K562 (cell line): ENCODE measurements around the gene CKAP5. TPM values are rescaled to one million over a fixed set of nuclear protein-coding genes. Genes with fewer than 3 reads are reported as not detected.

Experiments
- ATAC-seq: fragments of 200-7000 bp; cut with Tn5 transposase; 3 replicates; pipeline ENCODE4 v1.9.1; 2020; ENCODE audit warnings: moderate library complexity
- BruUV-seq: library from RNA; stranded (reverse); fragments of 400-500 nt; replicated peaks from 2 replicates; lab custom pipeline; 2021; lab: Mats Ljungman, UMichigan
- CTCF ChIA-PET: fragments of 300-600 bp; formaldehyde crosslinking; extraction: SDS; loops from one replicate; lab custom pipeline; 2021; ENCODE audit warnings: low intra/inter-chr PET ratio; lab: Yijun Ruan, JAX
- POLR2A ChIA-PET: fragments of 300-600, 350-650 bp; sonication (Branson Sonifier 250); formaldehyde crosslinking; extraction: SDS; loops from one replicate; lab custom pipeline; 2021; ENCODE audit warnings: antibody characterized with exemption, inconsistent platforms; lab: Yijun Ruan, JAX
- DNase-seq, 4 experiments: peaks; one replicate each; pipeline versions ENCODE4 v3.0.0 to v3.0.0-alpha.2; 2011 to 2018; ENCODE audit warnings: low spot score in 3 of 4, mixed read lengths in 3 of 4; ENCODE audit errors: extremely low read depth in 1 of 4
- FAIRE-seq: peaks from 2 replicates; lab custom pipeline; 2011; peaks lifted over from hg19 to GRCh38; lab: Jason Lieb, UNC
- H2AFZ ChIP-seq: 2 replicates; pipeline ENCODE4 v1.6.0; 2011; ENCODE audit warnings: low read depth, low read length, control low read depth, inconsistent platforms
- H3K27ac ChIP-seq: fragments of 200-600 bp; 3 replicates; pipeline ENCODE4 v1.8.0; 2011; ENCODE audit warnings: low read depth, mild to moderate bottlenecking, control low read depth, inconsistent platforms, low read length, moderate library complexity, mixed read lengths; ENCODE audit errors: extremely low read depth
- H3K27me3 ChIP-seq, 2 experiments: fragments of 300-600 bp in 1 of 2; 2 replicates in 1 of 2; 3 replicates in 1 of 2; pipeline versions ENCODE4 v1.6.0 to v1.8.0; 2011; ENCODE audit warnings: inconsistent platforms in 2 of 2, low read length in 2 of 2, mild to moderate bottlenecking in 1 of 2, mixed read lengths in 1 of 2, moderate library complexity in 1 of 2; ENCODE audit not compliant: control insufficient read depth in 2 of 2, insufficient read depth in 2 of 2
- H3K36me3 ChIP-seq: fragments of 300-600 bp; 3 replicates; pipeline ENCODE4 v1.8.0; 2011; ENCODE audit warnings: mild to moderate bottlenecking, low read length, inconsistent platforms; ENCODE audit not compliant: control insufficient read depth, insufficient read depth
- H3K4me1 ChIP-seq, 2 experiments: fragments of 200-600 bp in 1 of 2; replicated peaks in 1 of 2; 2 replicates in 1 of 2; 3 replicates in 1 of 2; pipeline versions ENCODE4 v1.5.1 to v1.8.0; 2011; ENCODE audit warnings: inconsistent platforms in 2 of 2, low read length in 2 of 2, mild to moderate bottlenecking in 1 of 2, mixed read lengths in 1 of 2, moderate library complexity in 1 of 2; ENCODE audit not compliant: control insufficient read depth in 2 of 2, insufficient read depth in 2 of 2
- H3K4me2 ChIP-seq: 2 replicates; pipeline ENCODE4 v1.6.1; 2011; ENCODE audit warnings: low read length, control low read depth, inconsistent platforms, mixed read lengths; ENCODE audit not compliant: insufficient read depth
- H3K4me3 ChIP-seq: fragments of 200-600 bp; sonication (generic), shearing (Covaris generic); 2 replicates; pipeline ENCODE4 v1.5.1; 2016; ENCODE audit warnings: control low read depth, inconsistent platforms
- H3K79me2 ChIP-seq: fragments of 200-600 bp; 3 replicates; pipeline ENCODE4 v1.8.0; 2011; ENCODE audit warnings: low read length, inconsistent platforms; ENCODE audit not compliant: control insufficient read depth, insufficient read depth
- H3K9ac ChIP-seq, 2 experiments: 2 replicates each; pipeline versions ENCODE4 v1.6.0 to v1.6.1; 2011; ENCODE audit warnings: low read depth in 2 of 2, low read length in 2 of 2, control low read depth in 1 of 2, inconsistent platforms in 1 of 2, mild to moderate bottlenecking in 1 of 2, mixed read lengths in 1 of 2; ENCODE audit not compliant: insufficient read depth in 1 of 2
- H3K9me1 ChIP-seq: one replicate; pipeline ENCODE4 v1.6.0; 2011; ENCODE audit warnings: inconsistent platforms, mild to moderate bottlenecking, low read length, moderate library complexity; ENCODE audit not compliant: control insufficient read depth, insufficient read depth
- H3K9me3 ChIP-seq: replicated peaks from 2 replicates; pipeline ENCODE4 v1.5.1; 2011; ENCODE audit warnings: low read depth, low read length, inconsistent platforms; ENCODE audit not compliant: control insufficient read depth, insufficient read depth
- H4K20me1 ChIP-seq: replicated peaks from 2 replicates; pipeline ENCODE4 v1.6.1; 2011; ENCODE audit warnings: low read length, inconsistent platforms, mixed read lengths; ENCODE audit not compliant: control insufficient read depth, insufficient read depth
- BMI1 ChIP-seq: fragments of 150-350 bp; IDR thresholded peaks from 2 replicates; pipeline ENCODE4 v1.6.1; 2014; ENCODE audit warnings: low read length
- GABPB2 ChIP-seq: fragments of 250-450 bp; sonication (Bioruptor Pico); conservative IDR thresholded peaks from 2 replicates; pipeline ENCODE4 v1.5.1; 2021; ENCODE audit warnings: mild to moderate bottlenecking
- HSF4 ChIP-seq: fragments of 250-450 bp; sonication (Bioruptor Pico); IDR thresholded peaks from 2 replicates; pipeline ENCODE4 v2.1.2; 2022; ENCODE audit warnings: mild to moderate bottlenecking, moderate library complexity, borderline replicate concordance
- IRF2 ChIP-seq: sonication (generic); formaldehyde crosslinking; IDR thresholded peaks from 2 replicates; pipeline ENCODE4 v1.8.1; 2022; ENCODE audit warnings: mild to moderate bottlenecking, missing genetic modification reagents
- MBD2 ChIP-seq: sonication (generic); IDR thresholded peaks from 2 replicates; pipeline ENCODE4 v1.6.1; 2016; ENCODE audit warnings: low read depth, borderline replicate concordance
- NFATC3 ChIP-seq: fragments of 450-650 bp; IDR thresholded peaks from 2 replicates; pipeline ENCODE4 v1.6.1; 2017; ENCODE audit warnings: mild to moderate bottlenecking
- POLR2B ChIP-seq: fragments of 450-650 bp; IDR thresholded peaks from 2 replicates; pipeline ENCODE4 v1.6.1; 2018; ENCODE audit warnings: low read depth; ENCODE audit not compliant: partially characterized antibody
- ZNF444 ChIP-seq: fragments of 250-450 bp; sonication (Bioruptor Pico); IDR thresholded peaks from 2 replicates; pipeline ENCODE4 v1.4.0; 2020; ENCODE audit warnings: mild to moderate bottlenecking, moderate library complexity
- ZNF780A ChIP-seq: fragments of 250-450 bp; sonication (Bioruptor Pico); IDR thresholded peaks from 2 replicates; pipeline ENCODE4 v1.5.0; 2021; ENCODE audit warnings: mild to moderate bottlenecking
- WGBS: fragments of 100-300 bp; shearing (Covaris generic); methylation state at CpG from one replicate; pipeline ENCODE4 v1.1.6; 2016; ENCODE audit warnings: low coverage, mixed read lengths; ENCODE audit not compliant: insufficient coverage; ENCODE audit errors: missing lambda C conversion rate; 5-methylcytosine and 5-hydroxymethylcytosine counted together
- in situ Hi-C: fragments of 300-500 bp; cut with MboI; formaldehyde crosslinking; loops from 4 replicates; pipeline ENCODE4 v1.15.0; 2018; ENCODE audit warnings: inconsistent platforms, mixed read lengths
- intact Hi-C: fragments of 100-400 bp; cut with micrococcal nuclease; formaldehyde crosslinking; loops from 2 replicates; pipeline ENCODE4 v1.14.2; 2022
- polyA plus RNA-seq, 8 experiments: library from polyadenylated mRNA; depleted of rRNA in 4 of 8; stranded (reverse) in 5 of 8; unstranded in 3 of 8; fragments of >200 nt; fragmentation: Nextera tagmentation in 2 of 8; fragmentation: Illumina TruSeq in 1 of 8; extraction: Ambion mirVana in 2 of 8; extraction: Trizol in 1 of 8; gene quantifications; 2 replicates each; pipeline versions ENCODE4 v1.2.1 to v1.2.3, GENCODE V29; 2011 to 2014; ENCODE audit warnings: inconsistent platforms in 1 of 8, missing spikeins in 1 of 8
- total RNA-seq, 7 experiments: library from RNA; depleted of rRNA in 6 of 7; stranded (reverse); fragments of >200 nt in 6 of 7; fragmentation: Illumina TruSeq in 2 of 7; extraction: Trizol in 2 of 7; gene quantifications; 2 replicates each; pipeline versions ENCODE4 v1.2.1 to v1.2.3, GENCODE V29; 2011 to 2021; ENCODE audit warnings: low replicate concordance in 1 of 7
- TF ChIP-seq, protein P1 (sequence below): fragments of 450-650 bp; formaldehyde crosslinking; IDR thresholded peaks from 2 replicates; pipeline ENCODE4 v1.4.0; 2022; ENCODE audit warnings: missing genetic modification characterization
- TF ChIP-seq, protein P2 (sequence below): sonication (generic); formaldehyde crosslinking; IDR thresholded peaks from 2 replicates; pipeline ENCODE4 v1.8.0; 2022; ENCODE audit warnings: missing genetic modification reagents, mild to moderate bottlenecking, borderline replicate concordance

CKAP5 gene
- total and polyA plus RNA-seq, 9 of the 15 experiments (the other 6 are each of a cell fraction or from before 2014, with no cell fraction given) = 60.1 to 239 (median 139) TPM

GRCh38 chr11:46736146-46736545 lies 109.9 kb downstream of the CKAP5 start:
- no peak overlapping the region for H2AFZ ChIP-seq
- H3K9me3 ChIP-seq = no peaks in the 10 kb centered on the region
- no peak overlapping the region for H3K9ac ChIP-seq
- in situ Hi-C loops = no loop called here
- TF ChIP-seq, protein P1, sequence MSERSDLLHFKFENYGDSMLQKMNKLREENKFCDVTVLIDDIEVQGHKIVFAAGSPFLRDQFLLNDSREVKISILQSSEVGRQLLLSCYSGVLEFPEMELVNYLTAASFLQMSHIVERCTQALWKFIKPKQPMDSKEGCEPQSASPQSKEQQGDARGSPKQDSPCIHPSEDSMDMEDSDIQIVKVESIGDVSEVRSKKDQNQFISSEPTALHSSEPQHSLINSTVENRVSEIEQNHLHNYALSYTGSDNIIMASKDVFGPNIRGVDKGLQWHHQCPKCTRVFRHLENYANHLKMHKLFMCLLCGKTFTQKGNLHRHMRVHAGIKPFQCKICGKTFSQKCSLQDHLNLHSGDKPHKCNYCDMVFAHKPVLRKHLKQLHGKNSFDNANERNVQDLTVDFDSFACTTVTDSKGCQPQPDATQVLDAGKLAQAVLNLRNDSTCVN = no peak
- no peak for TF ChIP-seq NFATC3
- TF ChIP-seq BMI1 = no peak
- ATAC-seq (no peak), DNase-seq (no peak), FAIRE-seq (no peak)
- H4K20me1 ChIP-seq = no peaks in the 10 kb centered on the region
- H3K4me2 ChIP-seq = no peak overlapping the region
- ChIA-PET POLR2A (interaction anchor here (0.5 to 1.9 kb wide), 5 partner anchors 9 to 118 kb away, joined by 3 to 6 read pairs (median 4); no protein-coding TSS in a partner anchor), CTCF (no interaction called here)
- H3K27me3 ChIP-seq = no peaks in the 10 kb centered on the region
- BruUV-seq = no TSS peak
- H3K27ac ChIP-seq = no peak overlapping the region
- intact Hi-C loops = no loop called here
- no peaks in the 10 kb centered on the region; a peak in 1 of 5 replicates for H3K4me1 ChIP-seq
- WGBS = 45% methylated on average over 7 of the region's 7 CpGs
- no peak overlapping the region for H3K4me3 ChIP-seq
- no peaks in the 10 kb centered on the region for H3K9me1 ChIP-seq
- H3K36me3 ChIP-seq = peaks cover 2% of the 10 kb centered on the region; the same call in 2 of the 3 replicates
- H3K79me2 ChIP-seq = no peaks in the 10 kb centered on the region

DNA sequence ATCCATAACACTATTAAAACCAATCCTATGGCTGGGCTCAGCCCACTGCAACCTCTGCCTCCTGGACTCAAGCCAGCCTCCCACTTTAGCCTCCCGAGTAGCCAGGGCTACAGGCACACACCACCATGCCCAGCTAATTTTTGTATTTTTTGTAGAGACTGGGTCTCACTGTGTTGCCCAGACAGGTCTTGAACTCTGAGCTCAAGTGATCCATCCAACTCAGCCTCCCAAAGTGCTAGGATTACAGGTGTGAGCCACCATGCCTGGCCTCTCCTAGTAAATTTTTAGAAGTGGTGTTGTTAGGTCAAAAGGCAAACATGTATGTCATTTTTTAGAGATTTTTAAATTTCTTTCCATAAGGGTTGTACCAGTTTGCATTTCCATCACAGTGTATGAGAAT lies 112.8 kb downstream of the CKAP5 start:
- Histone ChIP-seq H2AFZ (no peak overlapping the region), H3K27ac (no peak overlapping the region), H3K27me3 (no peaks in the 10 kb centered on the region), H3K9ac (no peak overlapping the region), H3K79me2 (no peaks in the 10 kb centered on the region), H3K4me2 (no peak overlapping the region), H3K9me1 (no peaks in the 10 kb centered on the region), H3K4me3 (no peak overlapping the region), H3K4me1 (peaks cover 0 to 4% of the 10 kb centered on the region in 2 experiments; a peak in 2 of 5 replicates), H3K9me3 (no peaks in the 10 kb centered on the region), H3K36me3 (no peaks in the 10 kb centered on the region), H4K20me1 (no peaks in the 10 kb centered on the region)
- ChIA-PET POLR2A (no interaction called here), CTCF (no interaction called here)
- intact Hi-C loops (no loop called here), in situ Hi-C loops (no loop called here)
- DNase-seq (no peak), FAIRE-seq (no peak), ATAC-seq (no peak)
- WGBS = 0% methylated on average over 1 of the region's 1 CpG
- BruUV-seq = no TSS peak
- TF ChIP-seq MBD2 (no peak), GABPB2 (CRISPR knock-in tag) (no peak), ZNF780A (CRISPR knock-in tag) (no peak), POLR2B (no peak), HSF4 (CRISPR knock-in tag) (no peak), IRF2 (no peak), ZNF444 (CRISPR knock-in tag) (no peak)
- TF ChIP-seq, protein P2, sequence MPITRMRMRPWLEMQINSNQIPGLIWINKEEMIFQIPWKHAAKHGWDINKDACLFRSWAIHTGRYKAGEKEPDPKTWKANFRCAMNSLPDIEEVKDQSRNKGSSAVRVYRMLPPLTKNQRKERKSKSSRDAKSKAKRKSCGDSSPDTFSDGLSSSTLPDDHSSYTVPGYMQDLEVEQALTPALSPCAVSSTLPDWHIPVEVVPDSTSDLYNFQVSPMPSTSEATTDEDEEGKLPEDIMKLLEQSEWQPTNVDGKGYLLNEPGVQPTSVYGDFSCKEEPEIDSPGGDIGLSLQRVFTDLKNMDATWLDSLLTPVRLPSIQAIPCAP (CRISPR knock-in tag) = no peak
